Measurements from ENCODE around the gene CFAP91. TPM values are rescaled to one million over a fixed set of nuclear protein-coding genes. Genes with fewer than 3 reads are reported as not detected.

Gene CFAP91
- polyA plus RNA-seq, 4 donors: 18.4 to 24.1 (median 21.6) TPM

GRCh38 chr3:119738741-119739140, 35.9 kb downstream of the CFAP91 start:
- no peak for DNase-seq (ENCODE audit: low read depth in 4 of 4, low spot score in 3 of 4)

GRCh38 chr3:119741657-119742590, 39.1 kb downstream of the CFAP91 start:
- DNase-seq (ENCODE audit: low read depth in 4 of 4, low spot score in 3 of 4): no peak

GRCh38 chr3:119743921-119744320, 41.1 kb downstream of the CFAP91 start:
- DNase-seq (ENCODE audit: low read depth in 4 of 4, low spot score in 3 of 4): no peak

- no peak for DNase-seq (ENCODE audit: low read depth in 4 of 4, low spot score in 3 of 4)
These were observed 43.1 kb downstream of the CFAP91 start for GRCh38 chr3:119745942-119746341.

- no peak for DNase-seq (ENCODE audit: low read depth in 4 of 4, low spot score in 3 of 4)
These were observed 43.6 kb downstream of the CFAP91 start for GRCh38 chr3:119746423-119746822.

- DNase-seq (ENCODE audit: low read depth in 4 of 4, low spot score in 3 of 4): no peak
These were observed 44.5 kb downstream of the CFAP91 start for GRCh38 chr3:119747357-119747756.

- peak in 2 of 4 donors; percentile 7 to 13 for DNase-seq (ENCODE audit: low read depth in 4 of 4, low spot score in 3 of 4)
These were observed 46.2 kb downstream of the CFAP91 start for GRCh38 chr3:119748991-119749390.

GRCh38 chr3:119751423-119751822, 48.6 kb downstream of the CFAP91 start:
- DNase-seq (ENCODE audit: low read depth in 4 of 4, low spot score in 3 of 4): no peak

Other genes starting within 250 kb of the CFAP91 start
- 10 to 100 TPM; 49.1 to 54.6 (median 52.0) TPM for gene TMEM39A, start 239.4 kb upstream of the CFAP91 start, polyA plus RNA-seq (ENCODE audit: insufficient read length in 4 of 4)
- 10 to 100 TPM; 21.5 to 27.4 (median 25.7) TPM for gene POGLUT1, start 234.1 kb upstream of the CFAP91 start, polyA plus RNA-seq (ENCODE audit: insufficient read length in 4 of 4)
- 100 to 1,000 TPM; 105 to 110 (median 109) TPM for gene TIMMDC1, start 204.5 kb upstream of the CFAP91 start, polyA plus RNA-seq (ENCODE audit: insufficient read length in 4 of 4)
- under 1 TPM in 3 of 4 donors, not detected in 1; 0.13 to 0.44 (median 0.14) TPM for gene CD80, start 143.4 kb upstream of the CFAP91 start, polyA plus RNA-seq (ENCODE audit: insufficient read length in 4 of 4)
- gene ADPRH, start 123.5 kb upstream of the CFAP91 start, polyA plus RNA-seq (ENCODE audit: insufficient read length in 4 of 4): 1 to 10 TPM; 6.6 to 7.4 (median 7.3) TPM
- 1 to 10 TPM; 6.3 to 8.2 (median 7.7) TPM for gene PLA1A, start 105.1 kb upstream of the CFAP91 start, polyA plus RNA-seq (ENCODE audit: insufficient read length in 4 of 4)
- 1 to 10 TPM; 2.6 to 4.7 (median 3.6) TPM for gene POPDC2, start 42.4 kb upstream of the CFAP91 start, polyA plus RNA-seq (ENCODE audit: insufficient read length in 4 of 4)
- gene COX17, start 25.6 kb upstream of the CFAP91 start, polyA plus RNA-seq (ENCODE audit: insufficient read length in 4 of 4): 10 to 100 TPM; 44.9 to 53.5 (median 50.2) TPM
- gene NR1I2, start 79.1 kb downstream of the CFAP91 start, polyA plus RNA-seq (ENCODE audit: insufficient read length in 4 of 4): under 1 TPM; 0.54 to 0.87 (median 0.65) TPM

Data from right renal pelvis (tissue), 4 donors.